GM10266 (cell line): ENCODE measurements around the gene CALN1.

Source experiments
- DNase-seq: peaks from one replicate; pipeline ENCODE4 v3.0.0; 2012; ENCODE audit errors: extremely low spot score
- TF ChIP-seq, protein P1 (sequence below): IDR thresholded peaks from 2 replicates; pipeline ENCODE4 v1.5.1; 2012; ENCODE audit warnings: mild to moderate bottlenecking, low read depth; ENCODE audit not compliant: control insufficient read depth, insufficient read depth; ENCODE audit errors: missing control alignments

Gene CALN1

DNA sequence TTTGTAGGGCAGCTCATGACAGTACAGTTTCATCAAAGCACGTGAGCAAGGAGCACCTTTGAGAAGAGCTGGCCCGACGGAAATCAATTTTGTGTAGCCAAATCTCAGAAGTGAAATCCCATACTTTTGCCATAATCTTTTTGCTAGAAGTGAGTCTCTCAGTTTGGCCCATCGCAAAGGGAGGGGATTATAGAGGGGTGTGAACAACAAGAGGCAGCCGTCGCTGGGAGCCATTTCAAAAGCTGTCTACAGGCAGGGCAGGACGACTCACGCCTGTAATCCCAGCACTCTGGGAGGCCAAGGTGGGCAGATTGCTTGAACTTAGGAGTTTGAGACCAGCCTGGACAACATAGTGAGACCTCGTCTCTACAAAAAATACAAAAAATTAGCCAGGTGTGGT lies 680.4 kb downstream of the CALN1 start:
- TF ChIP-seq, protein P1, sequence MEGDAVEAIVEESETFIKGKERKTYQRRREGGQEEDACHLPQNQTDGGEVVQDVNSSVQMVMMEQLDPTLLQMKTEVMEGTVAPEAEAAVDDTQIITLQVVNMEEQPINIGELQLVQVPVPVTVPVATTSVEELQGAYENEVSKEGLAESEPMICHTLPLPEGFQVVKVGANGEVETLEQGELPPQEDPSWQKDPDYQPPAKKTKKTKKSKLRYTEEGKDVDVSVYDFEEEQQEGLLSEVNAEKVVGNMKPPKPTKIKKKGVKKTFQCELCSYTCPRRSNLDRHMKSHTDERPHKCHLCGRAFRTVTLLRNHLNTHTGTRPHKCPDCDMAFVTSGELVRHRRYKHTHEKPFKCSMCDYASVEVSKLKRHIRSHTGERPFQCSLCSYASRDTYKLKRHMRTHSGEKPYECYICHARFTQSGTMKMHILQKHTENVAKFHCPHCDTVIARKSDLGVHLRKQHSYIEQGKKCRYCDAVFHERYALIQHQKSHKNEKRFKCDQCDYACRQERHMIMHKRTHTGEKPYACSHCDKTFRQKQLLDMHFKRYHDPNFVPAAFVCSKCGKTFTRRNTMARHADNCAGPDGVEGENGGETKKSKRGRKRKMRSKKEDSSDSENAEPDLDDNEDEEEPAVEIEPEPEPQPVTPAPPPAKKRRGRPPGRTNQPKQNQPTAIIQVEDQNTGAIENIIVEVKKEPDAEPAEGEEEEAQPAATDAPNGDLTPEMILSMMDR: no peak
- DNase-seq: no peak
